ENCODE data around the gene KLHL33. TPM values are rescaled to one million over a fixed set of nuclear protein-coding genes. Genes with fewer than 3 reads are reported as not detected.

Gene KLHL33
- total RNA-seq, 1 donor from 2014 or later, result 0.05 TPM

GRCh38 chr14:20417250-20418186 is 18.4 kb downstream of the KLHL33 start:
- intact Hi-C loops (cut with micrococcal nuclease), result no loop called here

- intact Hi-C loops (cut with micrococcal nuclease), result no loop called here
Measured at GRCh38 chr14:20416223-20416622, 19.7 kb downstream of the KLHL33 start.

- intact Hi-C loops (cut with micrococcal nuclease), result loop anchor here (1.0 kb wide), 1 partner anchor 194 kb away; no protein-coding TSS in a partner anchor
Measured at GRCh38 chr14:20415782-20416206, 20.2 kb downstream of the KLHL33 start.

GRCh38 chr14:20413744-20414082 is 22.3 kb downstream of the KLHL33 start:
- intact Hi-C loops (cut with micrococcal nuclease), result loop anchor here (1.0 to 2.0 kb wide), 6 partner anchors 42 to 267 kb away; partner anchors contain the start of genes APEX1, CCNB1IP1, PARP2 and PIP4P1

- intact Hi-C loops (cut with micrococcal nuclease), result loop anchor here (1.0 to 2.0 kb wide), 6 partner anchors 42 to 268 kb away; partner anchors contain the start of genes APEX1, CCNB1IP1, PARP2 and PIP4P1
Measured at GRCh38 chr14:20412876-20413743, 22.9 kb downstream of the KLHL33 start, which contains the start of gene TEP1. TSS of gene TEP1 (minus strand) at chr14:20413501. CDS start at chr14:20408439, 5,062 bp downstream.

- intact Hi-C loops (cut with micrococcal nuclease), result loop anchor here (2.0 kb wide), 3 partner anchors 80 to 268 kb away; partner anchors contain the start of gene CCNB1IP1
Measured at GRCh38 chr14:20412411-20412810, 23.6 kb downstream of the KLHL33 start.

GRCh38 chr14:20409226-20409625 is 26.7 kb downstream of the KLHL33 start:
- intact Hi-C loops (cut with micrococcal nuclease), result no loop called here

- intact Hi-C loops (cut with micrococcal nuclease), result no loop called here
Measured at GRCh38 chr14:20403521-20403920, 32.4 kb downstream of the KLHL33 start.

- intact Hi-C loops (cut with micrococcal nuclease), result no loop called here
Measured at GRCh38 chr14:20400965-20401593, 34.9 kb downstream of the KLHL33 start.

- intact Hi-C loops (cut with micrococcal nuclease), result no loop called here
Measured at GRCh38 chr14:20400589-20400964, 35.4 kb downstream of the KLHL33 start.

- intact Hi-C loops (cut with micrococcal nuclease), result no loop called here
Measured at GRCh38 chr14:20397511-20397910, 38.5 kb downstream of the KLHL33 start.

GRCh38 chr14:20391505-20391904 is 44.5 kb downstream of the KLHL33 start:
- intact Hi-C loops (cut with micrococcal nuclease), result no loop called here

- intact Hi-C loops (cut with micrococcal nuclease), result no loop called here
Measured at GRCh38 chr14:20388159-20388558, 47.8 kb downstream of the KLHL33 start.

- intact Hi-C loops (cut with micrococcal nuclease), result no loop called here
Measured at GRCh38 chr14:20387576-20387975, 48.4 kb downstream of the KLHL33 start.

- intact Hi-C loops (cut with micrococcal nuclease), result no loop called here
Measured at GRCh38 chr14:20386276-20386855, 49.6 kb downstream of the KLHL33 start.

GRCh38 chr14:20384886-20385285 is 51.1 kb downstream of the KLHL33 start:
- intact Hi-C loops (cut with micrococcal nuclease), result no loop called here

- intact Hi-C loops (cut with micrococcal nuclease), result no loop called here
Measured at GRCh38 chr14:20384321-20384720, 51.6 kb downstream of the KLHL33 start.

GRCh38 chr14:20383636-20384035 is 52.3 kb downstream of the KLHL33 start:
- intact Hi-C loops (cut with micrococcal nuclease), result no loop called here

- intact Hi-C loops (cut with micrococcal nuclease), result no loop called here
Measured at GRCh38 chr14:20383032-20383431, 52.9 kb downstream of the KLHL33 start.

GRCh38 chr14:20382526-20382925 is 53.4 kb downstream of the KLHL33 start:
- intact Hi-C loops (cut with micrococcal nuclease), result no loop called here

GRCh38 chr14:20381341-20381740 is 54.6 kb downstream of the KLHL33 start:
- intact Hi-C loops (cut with micrococcal nuclease), result no loop called here

Measured in T-helper 2 cell treated with Interferon-gamma antibody and Interleukin-4, amounts not matched to agents 100 ng/mL and 5 ng/mL, for 36 hours (primary cell).